Hepatocyte (in vitro differentiated cells): ENCODE results near the gene GNB1L. TPM values are rescaled to one million over a fixed set of nuclear protein-coding genes. Genes with fewer than 3 reads are reported as not detected.

Experiments used
- DNase-seq: peaks from one replicate; pipeline ENCODE4 v3.0.0-alpha.2; 2016; ENCODE audit warnings: low spot score
- H2AFZ ChIP-seq: fragments of 200-600 bp; sonication (generic); 2 replicates; pipeline ENCODE4 v1.6.0; 2016; ENCODE audit warnings: antibody characterized with exemption, mild to moderate bottlenecking
- H3K27ac ChIP-seq: fragments of 200-600 bp; sonication (generic); 2 replicates; pipeline ENCODE4 v1.5.1; 2016; ENCODE audit warnings: mild to moderate bottlenecking
- H3K27me3 ChIP-seq: fragments of 200-600 bp; sonication (generic); 2 replicates; pipeline ENCODE4 v1.6.1; 2016
- H3K36me3 ChIP-seq: fragments of 200-600 bp; sonication (generic); replicated peaks from 2 replicates; pipeline ENCODE4 v1.5.1; 2016; ENCODE audit warnings: low read depth; ENCODE audit not compliant: insufficient read depth
- H3K4me1 ChIP-seq: fragments of 200-600 bp; sonication (generic); 2 replicates; pipeline ENCODE4 v1.5.1; 2016; ENCODE audit warnings: mild to moderate bottlenecking, moderate library complexity; ENCODE audit not compliant: insufficient read depth
- H3K4me2 ChIP-seq: fragments of 200-600 bp; sonication (generic); 2 replicates; pipeline ENCODE4 v1.6.0; 2016
- H3K4me3 ChIP-seq: fragments of 200-600 bp; sonication (generic); 2 replicates; pipeline ENCODE4 v1.5.1; 2016; ENCODE audit warnings: mild to moderate bottlenecking
- H3K79me2 ChIP-seq: fragments of 200-600 bp; sonication (generic); 2 replicates; pipeline ENCODE4 v1.6.0; 2017; ENCODE audit warnings: mild to moderate bottlenecking
- H3K9me2 ChIP-seq: fragments of 200-600 bp; sonication (generic); replicated peaks from 2 replicates; pipeline ENCODE4 v1.6.0; 2017; ENCODE audit warnings: mild to moderate bottlenecking; ENCODE audit not compliant: insufficient read depth
- H3K9me3 ChIP-seq: fragments of 200-600 bp; sonication (generic); 2 replicates; pipeline ENCODE4 v1.5.1; 2016; ENCODE audit warnings: low read depth, mild to moderate bottlenecking
- H4K20me1 ChIP-seq: fragments of 200-600 bp; sonication (generic); 2 replicates; pipeline ENCODE4 v1.6.0; 2016; ENCODE audit warnings: mild to moderate bottlenecking; ENCODE audit not compliant: insufficient read depth, poor library complexity, severe bottlenecking
- CTCF ChIP-seq: fragments of 200-600 bp; sonication (generic); IDR thresholded peaks from 2 replicates; pipeline ENCODE4 v1.5.1; 2016; ENCODE audit warnings: antibody characterized with exemption, mild to moderate bottlenecking; ENCODE audit not compliant: poor library complexity
- EZH2 ChIP-seq: fragments of 200-600 bp; sonication (generic); IDR thresholded peaks from 2 replicates; pipeline ENCODE4 v1.6.1; 2016; ENCODE audit warnings: antibody characterized with exemption, mild to moderate bottlenecking, borderline replicate concordance
- EZH2phosphoT487 ChIP-seq: fragments of 200-600 bp; sonication (generic); IDR thresholded peaks from one replicate; pipeline ENCODE4 v1.6.1; 2018; ENCODE audit warnings: antibody characterized with exemption, mild to moderate bottlenecking, low read depth, moderate library complexity; ENCODE audit not compliant: unreplicated experiment, severe bottlenecking
- WGBS: methylation state at CpG from one replicate; pipeline ENCODE4 v1.1.6; 2016; ENCODE audit warnings: low lambda C conversion rate; ENCODE audit errors: missing lambda C conversion rate; 5-methylcytosine and 5-hydroxymethylcytosine counted together
- polyA plus RNA-seq: library from polyadenylated mRNA; unstranded; fragments of >200 nt; fragmentation: Nextera tagmentation; extraction: Ambion mirVana; gene quantifications from 2 replicates; pipeline ENCODE4 v1.2.1, GENCODE V29; 2016
- total RNA-seq: library from RNA; depleted of rRNA; stranded (reverse); fragments of >200 nt; gene quantifications from 2 replicates; pipeline ENCODE4 v1.2.3, GENCODE V29; 2014

Gene GNB1L
- total and polyA plus RNA-seq, 2 experiments from 2014 or later = 4.1 to 8.5 TPM

DNA sequence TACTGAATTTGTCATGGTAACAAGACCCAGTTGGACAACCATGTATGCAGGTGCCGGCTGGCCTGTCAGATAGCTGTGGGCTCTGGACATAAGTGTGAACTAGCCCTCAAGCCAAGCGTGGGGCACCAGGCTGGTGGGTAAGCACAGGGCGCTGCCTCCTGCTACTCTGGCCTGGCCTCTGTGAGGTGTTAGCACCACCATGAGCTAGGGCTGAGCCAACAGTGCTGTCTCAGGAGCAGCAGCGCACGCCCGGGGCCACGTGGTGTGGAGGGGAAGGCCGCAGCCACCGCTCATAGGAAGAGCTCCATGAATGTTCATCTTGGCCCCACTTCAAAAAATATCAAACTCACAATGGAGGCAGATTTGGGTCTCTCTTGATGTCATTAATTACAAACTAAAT lies 35.3 kb upstream of the GNB1L start:
- 83% methylated on average over 9 of the region's 9 CpGs for WGBS
- no peak overlapping the region for H3K4me2 ChIP-seq
- H3K27me3 ChIP-seq = no peaks in the 10 kb centered on the region

DNA sequence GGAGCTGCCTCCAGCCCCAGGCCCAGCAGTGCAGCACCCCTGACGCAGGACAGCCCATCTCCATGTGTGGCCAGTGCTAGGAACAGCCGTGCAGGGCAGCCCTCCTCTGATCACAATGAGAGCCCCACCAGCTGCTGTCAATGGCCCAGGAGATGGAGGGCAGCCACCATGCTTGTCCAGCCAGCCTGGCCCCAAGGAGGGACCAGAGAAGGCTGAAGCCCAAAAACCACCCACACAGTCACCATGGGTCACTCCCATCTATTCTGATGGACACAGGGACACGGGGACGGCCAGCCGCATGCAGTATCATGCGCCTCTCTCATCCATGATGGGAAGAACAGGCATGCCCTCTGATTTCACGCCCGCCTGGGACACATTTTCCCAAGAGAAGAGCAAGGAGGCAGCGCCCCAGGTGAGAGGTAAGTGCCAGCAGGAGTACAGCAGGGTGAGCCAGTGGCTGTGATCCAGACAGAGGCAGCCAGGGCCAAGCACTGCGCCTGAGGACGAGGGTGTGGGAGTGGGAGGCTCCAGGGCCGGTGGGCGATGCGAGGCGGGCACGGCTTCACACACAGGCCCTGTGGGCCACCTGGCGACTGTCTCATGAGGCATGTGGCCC lies 33.6 kb upstream of the GNB1L start:
- Histone ChIP-seq H3K27me3 (no peaks in the 10 kb centered on the region), H3K9me2 (no peaks in the 10 kb centered on the region), H3K79me2 (no peaks in the 10 kb centered on the region), H3K4me1 (peaks cover 21% of the 10 kb centered on the region), H3K9me3 (no peaks in the 10 kb centered on the region), H2AFZ (no peak overlapping the region), H3K4me3 (no peak overlapping the region), H3K4me2 (no peak overlapping the region), H3K27ac (no peak overlapping the region), H4K20me1 (no peaks in the 10 kb centered on the region), H3K36me3 (no peaks in the 10 kb centered on the region)
- no peak for DNase-seq
- WGBS = 91% methylated on average over 17 of the region's 17 CpGs
- no peak for TF ChIP-seq EZH2
- TF ChIP-seq CTCF = no peak
- TF ChIP-seq EZH2phosphoT487 = no peak

More for the DNA sequence above, 35.3 kb upstream of the GNB1L start:
- no peak overlapping the region for H3K4me3 ChIP-seq
- H3K79me2 ChIP-seq = no peaks in the 10 kb centered on the region
- no peak for DNase-seq
- no peaks in the 10 kb centered on the region for H3K9me2 ChIP-seq
- no peaks in the 10 kb centered on the region for H3K36me3 ChIP-seq
- no peak overlapping the region for H3K27ac ChIP-seq
- TF ChIP-seq EZH2 = no peak
- no peak for TF ChIP-seq EZH2phosphoT487
- TF ChIP-seq CTCF = no peak
- no peak overlapping the region for H2AFZ ChIP-seq
- no peaks in the 10 kb centered on the region for H3K9me3 ChIP-seq
- no peaks in the 10 kb centered on the region for H4K20me1 ChIP-seq
- peaks cover 21% of the 10 kb centered on the region for H3K4me1 ChIP-seq

DNA sequence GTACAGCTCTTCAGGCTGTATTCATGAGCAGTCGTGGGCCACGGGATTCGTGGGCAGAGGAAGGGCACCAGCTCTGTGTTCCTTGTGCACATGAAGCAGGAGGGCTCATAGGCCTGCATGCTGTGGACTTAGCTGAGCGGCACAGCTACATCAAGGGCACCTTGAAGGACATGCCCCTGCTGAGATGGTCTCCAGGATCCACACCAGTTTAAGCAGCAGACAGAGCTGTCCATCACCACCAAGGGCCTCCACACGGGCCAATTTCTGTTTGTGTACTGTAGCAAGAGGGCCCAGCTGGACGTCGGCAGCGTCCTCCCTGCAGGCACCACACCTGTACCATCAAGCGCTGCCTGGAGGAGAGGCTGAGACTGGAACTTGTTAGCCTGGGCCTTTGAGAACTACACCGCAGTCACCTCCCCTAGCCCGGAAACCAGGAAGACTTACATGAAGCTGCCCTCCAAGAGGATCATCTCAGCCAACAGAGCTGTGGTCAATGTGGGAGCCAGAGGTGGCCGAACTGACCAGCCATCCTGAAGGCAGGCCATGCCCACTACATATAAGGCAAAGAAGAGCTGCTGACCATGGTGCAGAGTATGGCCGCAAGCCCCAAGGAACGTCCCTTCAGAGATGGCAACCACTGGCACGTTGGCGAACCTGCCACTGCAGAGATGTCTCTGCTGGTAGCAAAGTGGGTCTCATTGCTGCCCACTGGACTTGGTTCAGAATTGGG lies 32.7 kb upstream of the GNB1L start:
- 89% methylated on average over 16 of the region's 16 CpGs for WGBS
- Histone ChIP-seq H3K27me3 (no peaks in the 10 kb centered on the region), H3K27ac (no peak overlapping the region), H2AFZ (no peak overlapping the region), H3K9me2 (no peaks in the 10 kb centered on the region), H3K9me3 (no peaks in the 10 kb centered on the region), H3K4me2 (no peak overlapping the region), H4K20me1 (no peaks in the 10 kb centered on the region), H3K4me1 (peaks cover 18% of the 10 kb centered on the region), H3K79me2 (no peaks in the 10 kb centered on the region), H3K4me3 (no peak overlapping the region), H3K36me3 (no peaks in the 10 kb centered on the region)
- no peak for DNase-seq
- no peak for TF ChIP-seq EZH2phosphoT487
- TF ChIP-seq CTCF = no peak
- no peak for TF ChIP-seq EZH2
